Stimulated activated CD4-positive, alpha-beta T cell treated with anti-CD3 and anti-CD28 coated beads, Interleukin-2, amount 100 ng/mL, for 24 hours (primary cell): ENCODE data around the gene TMEM169.

Experiments
- DNase-seq, 2 donors: peaks; one replicate each; pipeline ENCODE4 v3.0.0-alpha.2; 2020

Gene TMEM169

GRCh38 chr2:216081487-216082116, at the start of gene TMEM169, which contains the start of gene PECR:
TMEM169 (plus strand) TSS chr2:216081919; CDS start chr2:216095964, 14,045 bp downstream.
PECR (minus strand) TSS chr2:216081809; CDS start chr2:216081741, 68 bp downstream.
- peak; percentile 79 to 83 for DNase-seq

- no peak for DNase-seq
Observed at GRCh38 chr2:216031960-216032689, 49.6 kb upstream of the TMEM169 start.

GRCh38 chr2:216033403-216033802, 48.3 kb upstream of the TMEM169 start:
- no peak for DNase-seq

- DNase-seq = peak; percentile 86 to 90
Observed at GRCh38 chr2:216034065-216034464, 47.7 kb upstream of the TMEM169 start.

DNA sequence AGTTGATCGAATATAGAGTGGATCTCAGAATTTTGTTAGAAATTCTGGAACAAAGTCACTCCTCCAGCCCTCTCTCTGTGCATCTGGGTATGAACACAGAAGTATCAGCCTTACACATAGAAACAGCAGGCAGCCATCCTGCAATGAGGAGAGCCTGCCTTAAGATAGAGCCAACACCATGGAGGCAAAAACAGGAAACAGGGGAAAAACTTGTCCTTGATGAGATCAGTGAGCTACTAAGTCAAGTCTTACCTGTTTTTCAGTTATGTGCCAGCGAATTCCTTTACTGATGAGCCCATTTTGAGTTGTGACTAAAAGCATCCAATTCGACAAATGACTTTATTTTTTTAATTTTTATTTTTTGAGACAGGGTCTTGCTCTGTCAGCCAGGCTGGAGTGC, 41.8 kb upstream of the TMEM169 start:
- no peak for DNase-seq

DNA sequence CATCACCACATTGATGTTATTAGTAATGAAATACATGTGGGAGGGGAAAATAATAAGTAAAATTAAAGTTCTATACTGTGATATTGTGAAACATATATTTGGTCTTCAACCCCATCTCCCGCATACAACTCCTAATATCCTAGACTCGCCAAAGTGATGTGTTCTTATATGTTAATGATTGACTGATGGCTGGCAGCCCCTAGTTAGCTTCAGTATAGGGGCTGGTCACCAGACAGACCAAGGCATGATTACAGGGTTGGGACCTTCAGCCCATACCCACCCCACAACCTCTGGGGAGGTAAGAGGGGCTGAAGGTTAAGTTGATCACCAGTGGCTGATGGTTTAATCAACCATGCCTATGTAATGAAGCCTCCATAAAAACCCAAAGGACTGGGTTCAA, 40.3 kb upstream of the TMEM169 start:
- no peak for DNase-seq

DNA sequence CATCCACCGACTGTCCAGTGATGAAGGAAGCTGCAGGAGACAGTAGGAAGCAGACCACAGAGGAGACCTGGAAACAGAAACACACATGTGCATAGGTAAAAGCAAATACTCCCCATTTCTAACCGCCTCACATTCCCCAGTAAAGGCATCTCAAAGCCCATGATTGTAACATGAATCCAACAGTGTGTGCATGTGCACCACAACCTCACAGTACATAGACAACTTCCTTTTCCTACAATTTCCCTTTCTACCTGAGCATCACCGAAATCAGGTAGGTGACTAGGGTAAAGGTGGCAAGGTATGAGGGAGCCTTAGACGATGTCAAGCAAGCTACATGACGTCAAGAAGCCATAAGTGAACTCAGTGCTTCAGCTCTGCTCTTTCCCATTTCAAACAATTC, 37.8 kb upstream of the TMEM169 start:
- DNase-seq = no peak

- DNase-seq = no peak
Observed at GRCh38 chr2:216044883-216045486, 36.7 kb upstream of the TMEM169 start.

DNA sequence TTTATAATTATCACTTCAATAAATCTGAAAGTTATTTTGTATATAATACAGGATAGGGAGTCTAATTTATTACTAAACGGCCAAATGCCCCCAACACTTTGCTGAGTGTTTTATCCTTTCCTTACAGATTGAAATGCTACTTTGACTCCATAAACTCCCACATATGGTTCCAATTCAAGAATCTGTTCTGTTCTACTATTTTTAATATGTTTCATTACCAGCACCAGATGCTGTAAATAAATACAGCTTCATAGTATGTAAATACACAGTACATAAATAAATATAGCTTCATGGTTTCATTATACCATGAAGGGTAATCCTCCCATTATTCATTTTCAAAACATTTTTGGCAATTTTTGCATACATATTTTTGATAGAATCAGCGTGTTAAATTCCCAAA, 34.3 kb upstream of the TMEM169 start:
- DNase-seq = no peak

DNA sequence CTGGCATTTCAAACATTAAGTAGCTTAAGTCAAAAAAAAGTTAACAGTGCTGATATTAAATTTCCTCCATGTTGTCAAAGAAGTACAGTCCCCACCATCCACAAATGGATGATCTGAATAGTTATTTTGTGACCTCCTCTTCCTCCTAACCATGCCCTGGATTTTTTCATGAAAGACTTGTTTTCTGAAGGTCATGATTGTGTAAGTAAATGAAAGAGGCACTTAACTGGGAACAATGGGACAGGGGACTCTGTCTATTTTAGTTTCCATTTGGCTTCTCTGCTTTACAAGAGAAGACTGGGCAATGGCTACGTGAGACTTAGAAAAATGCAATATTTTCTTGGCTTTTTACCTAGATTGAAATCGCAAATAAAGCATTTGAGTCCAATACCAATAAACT, 32.3 kb upstream of the TMEM169 start:
- DNase-seq = no peak

DNA sequence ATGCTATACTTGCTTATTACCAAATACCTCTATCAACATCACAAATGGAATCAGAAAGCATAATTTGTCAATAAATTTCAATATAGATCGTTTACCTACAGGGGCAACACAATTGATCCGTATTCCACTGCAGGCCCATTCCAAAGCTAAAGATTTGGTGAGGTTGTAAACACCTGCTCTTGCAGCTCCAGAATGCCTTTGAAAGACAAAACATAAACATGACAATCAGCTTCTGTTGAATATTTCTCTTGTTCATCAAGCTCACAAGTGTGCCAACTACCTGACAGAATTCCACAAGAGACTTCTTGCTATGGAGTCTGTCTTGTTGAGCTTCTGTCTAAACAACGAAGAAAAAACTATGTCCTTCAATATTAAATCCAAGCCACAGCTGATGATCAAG, 30.4 kb upstream of the TMEM169 start:
- no peak for DNase-seq

- no peak for DNase-seq
Observed at GRCh38 chr2:216052420-216052819, 29.3 kb upstream of the TMEM169 start.

- DNase-seq = no peak
Observed at GRCh38 chr2:216055680-216056079, 26.0 kb upstream of the TMEM169 start.

DNA sequence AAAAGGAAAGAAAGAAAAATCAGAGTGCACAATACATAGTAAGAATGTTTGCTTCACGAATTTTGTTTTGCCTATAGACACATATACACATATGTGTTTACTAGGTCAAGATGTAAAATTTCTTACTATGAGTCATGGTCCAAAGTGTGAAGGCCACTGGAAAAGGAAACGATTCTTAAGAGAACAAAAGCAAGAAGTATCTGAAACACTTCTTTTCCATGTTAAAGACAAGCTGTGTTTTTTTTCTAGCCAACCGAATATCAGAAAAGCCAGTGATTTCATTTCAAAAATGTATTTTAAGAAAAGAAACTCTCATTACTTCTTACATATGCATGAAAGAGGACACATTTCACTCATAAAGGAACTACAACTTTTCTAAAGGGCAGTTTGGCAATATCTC, 25.0 kb upstream of the TMEM169 start:
- DNase-seq = no peak

- DNase-seq = peak; percentile 49 to 51
Observed at GRCh38 chr2:216057688-216058193, 24.0 kb upstream of the TMEM169 start.

DNA sequence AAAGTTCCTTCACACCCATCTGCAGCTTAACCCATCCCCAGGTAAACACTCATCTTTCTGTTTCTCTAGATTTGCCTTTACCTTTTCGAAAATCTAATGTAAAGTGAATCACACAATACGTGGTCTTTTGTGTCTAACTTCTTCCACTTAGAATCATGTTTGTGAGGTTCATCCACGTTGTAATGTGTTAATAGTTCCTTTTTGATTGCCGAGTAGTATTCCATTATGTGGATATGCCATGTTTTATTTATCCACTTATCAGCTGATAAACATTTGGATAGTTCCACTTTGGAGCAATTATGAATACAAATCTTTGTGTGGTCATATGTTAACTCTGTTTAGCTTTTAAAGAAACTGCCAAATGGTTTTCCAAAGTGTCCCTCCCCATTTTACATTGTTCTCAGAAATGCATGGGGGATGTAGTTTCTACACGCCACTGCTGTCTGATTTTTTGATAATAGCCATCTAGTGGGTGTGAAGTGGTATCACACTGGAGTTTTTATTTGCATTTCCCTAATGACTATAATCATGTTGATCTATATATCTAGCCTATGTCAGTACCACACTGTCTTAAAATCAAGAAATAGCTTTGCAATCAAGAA, 22.4 kb upstream of the TMEM169 start:
- no peak for DNase-seq

- no peak for DNase-seq
Observed at GRCh38 chr2:216064014-216064630, 17.6 kb upstream of the TMEM169 start.

GRCh38 chr2:216064665-216065064, 17.1 kb upstream of the TMEM169 start:
- no peak for DNase-seq

DNA sequence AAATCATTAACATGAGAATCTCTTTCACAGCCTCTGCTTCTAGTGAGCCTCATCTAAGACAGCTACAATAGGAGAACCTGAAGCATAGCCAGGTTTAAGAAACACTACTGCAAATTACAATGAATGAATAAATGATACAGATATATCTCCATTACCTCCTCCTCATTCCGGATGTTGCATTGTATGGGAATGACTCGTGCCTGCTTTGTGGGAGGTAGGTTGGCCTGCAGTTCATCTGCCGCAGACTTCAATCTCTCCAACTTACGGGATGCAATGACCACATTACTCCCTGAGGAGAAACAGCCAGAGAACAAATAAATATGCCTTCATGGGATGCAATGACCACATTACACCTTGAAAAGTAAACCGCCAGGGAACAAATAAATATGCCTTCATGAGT, 15.5 kb upstream of the TMEM169 start:
- DNase-seq = no peak

DNA sequence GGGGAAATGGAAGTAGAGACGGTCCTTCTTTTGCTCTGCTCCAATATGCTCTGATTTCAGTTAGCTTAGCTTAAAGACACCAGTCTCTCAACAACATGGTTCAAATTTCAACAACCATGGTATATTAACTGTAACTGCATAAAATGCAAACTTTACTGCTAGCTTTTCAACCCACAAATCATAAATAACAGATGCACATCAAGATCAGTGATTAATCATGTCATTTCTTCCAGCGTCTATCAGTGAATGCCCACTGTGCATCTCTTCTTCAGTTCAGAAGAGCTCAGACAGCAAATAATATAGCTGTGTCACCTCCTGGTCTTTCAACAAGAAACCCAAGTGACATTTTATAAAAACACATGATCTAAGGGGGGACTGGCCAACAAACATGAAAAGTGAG, 12.7 kb upstream of the TMEM169 start:
- no peak for DNase-seq

GRCh38 chr2:216070195-216070594, 11.5 kb upstream of the TMEM169 start:
- no peak for DNase-seq

DNA sequence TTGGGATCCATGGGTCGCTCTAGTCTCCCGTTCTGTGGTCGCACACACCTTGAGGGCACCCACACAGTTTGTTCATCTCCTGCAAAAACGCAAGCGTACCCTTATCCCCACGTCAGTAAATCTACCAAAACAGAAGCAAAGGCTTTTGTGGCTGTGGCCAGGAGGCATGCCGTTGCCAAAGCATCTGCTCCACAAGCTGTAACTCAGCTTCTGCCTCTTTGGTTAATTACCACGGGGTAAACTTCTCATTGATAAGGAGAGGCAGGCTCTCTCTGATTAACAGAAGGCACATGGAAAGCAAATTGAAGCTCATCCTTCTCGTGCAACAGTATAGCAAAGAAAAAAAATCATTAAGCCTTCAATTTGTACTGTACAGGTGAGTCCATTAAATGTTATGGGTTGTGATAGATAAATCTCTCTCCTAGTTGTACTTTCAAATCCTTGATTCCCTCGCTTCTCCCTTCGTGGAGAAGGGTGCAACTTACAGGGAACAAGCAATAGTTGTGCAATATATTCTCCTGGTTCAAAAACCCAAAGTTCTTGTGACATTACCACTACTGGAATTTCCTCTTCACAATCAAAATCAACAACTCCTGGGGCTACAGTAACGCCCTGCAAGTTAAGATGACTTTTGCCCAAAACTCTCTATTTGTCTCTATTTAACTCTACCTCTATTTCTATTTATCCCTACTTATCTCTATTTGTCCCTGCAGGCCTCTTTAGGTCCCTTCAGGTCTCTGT, 10.4 kb upstream of the TMEM169 start:
- DNase-seq = no peak
